ENCODE data around the gene TTPAL. TPM values are rescaled to one million over a fixed set of nuclear protein-coding genes. Genes with fewer than 3 reads are reported as not detected.

The TTPAL gene
- total RNA-seq, 3 donors from 2014 or later (not counting 1 experiment from before 2014, with no cell fraction given): 17.2 to 22.9 (median 22.5) TPM

DNA sequence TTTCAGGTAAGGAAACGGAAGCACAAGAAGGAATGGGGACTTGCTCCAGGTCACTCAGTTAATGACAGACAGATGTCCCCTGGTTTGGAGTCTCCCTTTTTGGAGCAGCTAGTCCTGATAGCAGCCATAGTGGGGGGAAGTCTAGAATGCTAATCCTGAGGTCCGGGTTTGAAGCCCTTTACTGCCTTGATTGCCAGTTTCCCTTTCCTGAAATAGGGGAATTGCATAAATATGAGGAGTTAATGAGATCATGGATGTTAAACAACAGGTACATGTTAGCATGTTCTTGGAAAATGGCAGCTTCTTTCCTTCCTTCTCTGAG lies 341 bp upstream of the TTPAL start:
- H3K36me3 Mint-ChIP-seq: no peaks in the 10 kb centered on the region
- peak overlapping the region; percentile 94 for H3K4me3 ChIP-seq (ENCODE audit: low read length)
- no peaks in the 10 kb centered on the region for H3K9me3 Mint-ChIP-seq
- H3K4me1 ChIP-seq (ENCODE audit: control insufficient read depth, insufficient read depth, low read length): peaks cover 15% of the 10 kb centered on the region
- H3K4me1 Mint-ChIP-seq: peaks cover 26 to 38% of the 10 kb centered on the region in 2 donors
- peaks cover 7% of the 10 kb centered on the region for H3K36me3 ChIP-seq (ENCODE audit: control insufficient read depth, insufficient read depth, low read length)
- peak overlapping the region; percentile 93 to 99 for H3K27ac Mint-ChIP-seq
- WGBS (ENCODE audit: insufficient coverage): 24% methylated on average over 2 of the region's 2 CpGs
- H3K4me3 Mint-ChIP-seq: peak overlapping the region; percentile 95
- no peak for ATAC-seq
- no peaks in the 10 kb centered on the region for H3K27me3 ChIP-seq (ENCODE audit: control insufficient read depth, insufficient read depth, low read length)
- H3K9me3 ChIP-seq (ENCODE audit: control insufficient read depth, insufficient read depth, low read length): no peaks in the 10 kb centered on the region
- intact Hi-C loops (cut with micrococcal nuclease): loop anchor here (1.0 kb wide), 1 partner anchor 135 kb away; no protein-coding TSS in a partner anchor
- DNase-seq: no peak
- no peaks in the 10 kb centered on the region for H3K27me3 Mint-ChIP-seq (ENCODE audit: low read depth in 2 of 2)
- TF ChIP-seq, protein P1, sequence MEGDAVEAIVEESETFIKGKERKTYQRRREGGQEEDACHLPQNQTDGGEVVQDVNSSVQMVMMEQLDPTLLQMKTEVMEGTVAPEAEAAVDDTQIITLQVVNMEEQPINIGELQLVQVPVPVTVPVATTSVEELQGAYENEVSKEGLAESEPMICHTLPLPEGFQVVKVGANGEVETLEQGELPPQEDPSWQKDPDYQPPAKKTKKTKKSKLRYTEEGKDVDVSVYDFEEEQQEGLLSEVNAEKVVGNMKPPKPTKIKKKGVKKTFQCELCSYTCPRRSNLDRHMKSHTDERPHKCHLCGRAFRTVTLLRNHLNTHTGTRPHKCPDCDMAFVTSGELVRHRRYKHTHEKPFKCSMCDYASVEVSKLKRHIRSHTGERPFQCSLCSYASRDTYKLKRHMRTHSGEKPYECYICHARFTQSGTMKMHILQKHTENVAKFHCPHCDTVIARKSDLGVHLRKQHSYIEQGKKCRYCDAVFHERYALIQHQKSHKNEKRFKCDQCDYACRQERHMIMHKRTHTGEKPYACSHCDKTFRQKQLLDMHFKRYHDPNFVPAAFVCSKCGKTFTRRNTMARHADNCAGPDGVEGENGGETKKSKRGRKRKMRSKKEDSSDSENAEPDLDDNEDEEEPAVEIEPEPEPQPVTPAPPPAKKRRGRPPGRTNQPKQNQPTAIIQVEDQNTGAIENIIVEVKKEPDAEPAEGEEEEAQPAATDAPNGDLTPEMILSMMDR (IDR thresholded peaks at IDR 0.05): no peak
- H3K27ac ChIP-seq (ENCODE audit: low read length): peak overlapping the region; percentile 97

GRCh38 chr20:44477151-44477550 lies 1.5 kb downstream of the TTPAL start:
- Histone ChIP-seq H3K36me3 (ENCODE audit: control insufficient read depth, insufficient read depth, low read length) (peaks cover 24% of the 10 kb centered on the region), H3K4me3 (ENCODE audit: low read length) (no peak overlapping the region), H3K27ac (ENCODE audit: low read length) (no peak overlapping the region), H3K4me1 (ENCODE audit: control insufficient read depth, insufficient read depth, low read length) (peaks cover 15% of the 10 kb centered on the region), H3K27me3 (ENCODE audit: control insufficient read depth, insufficient read depth, low read length) (no peaks in the 10 kb centered on the region), H3K9me3 (ENCODE audit: control insufficient read depth, insufficient read depth, low read length) (no peaks in the 10 kb centered on the region)
- ATAC-seq: no peak
- Mint-ChIP-seq H3K36me3 (peaks cover 7% of the 10 kb centered on the region), H3K27me3 (ENCODE audit: low read depth in 2 of 2) (no peaks in the 10 kb centered on the region), H3K4me3 (peak overlapping the region; percentile 95), H3K4me1 (peaks cover 26 to 38% of the 10 kb centered on the region in 2 donors), H3K9me3 (no peaks in the 10 kb centered on the region), H3K27ac (peak overlapping the region; percentile 93 to 99)
- DNase-seq: no peak
- 100% methylated on average over 3 of the region's 3 CpGs for WGBS (ENCODE audit: insufficient coverage)
- TF ChIP-seq, protein P1 (IDR thresholded peaks at IDR 0.05): no peak
- intact Hi-C loops (cut with micrococcal nuclease): loop anchor here (2.0 kb wide), 1 partner anchor 44 kb away; no protein-coding TSS in a partner anchor

DNA sequence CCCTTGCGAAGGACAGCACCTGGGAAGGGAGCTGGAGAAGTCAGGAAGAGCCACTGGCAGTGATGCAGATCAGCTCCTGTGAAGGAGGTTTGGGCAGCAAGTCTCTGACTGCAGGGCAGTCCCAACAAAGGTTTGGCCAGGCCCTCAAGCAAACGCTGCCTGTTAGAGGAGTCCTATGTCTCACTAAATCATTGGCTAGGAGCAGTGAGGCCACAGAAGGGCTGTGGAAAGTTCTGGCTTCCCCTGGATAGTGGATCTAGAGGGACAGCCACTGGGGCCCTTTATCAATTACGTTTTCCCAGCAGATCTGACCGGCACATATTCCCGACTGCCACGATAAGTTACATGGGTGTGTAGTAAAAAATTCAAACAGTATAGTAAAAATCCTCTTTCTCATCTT lies 2.5 kb downstream of the TTPAL start:
- Histone ChIP-seq H3K9me3 (ENCODE audit: control insufficient read depth, insufficient read depth, low read length) (no peaks in the 10 kb centered on the region), H3K27ac (ENCODE audit: low read length) (no peak overlapping the region), H3K4me1 (ENCODE audit: control insufficient read depth, insufficient read depth, low read length) (peaks cover 15% of the 10 kb centered on the region), H3K4me3 (ENCODE audit: low read length) (no peak overlapping the region), H3K27me3 (ENCODE audit: control insufficient read depth, insufficient read depth, low read length) (no peaks in the 10 kb centered on the region), H3K36me3 (ENCODE audit: control insufficient read depth, insufficient read depth, low read length) (peaks cover 25% of the 10 kb centered on the region)
- Mint-ChIP-seq H3K27me3 (ENCODE audit: low read depth in 2 of 2) (no peaks in the 10 kb centered on the region), H3K36me3 (peaks cover 7% of the 10 kb centered on the region), H3K4me1 (peaks cover 26 to 38% of the 10 kb centered on the region in 2 donors), H3K4me3 (peak overlapping the region; percentile 25), H3K9me3 (no peaks in the 10 kb centered on the region), H3K27ac (peak overlapping the region; percentile 36 to 61)
- 92% methylated on average over 4 of the region's 6 CpGs for WGBS (ENCODE audit: insufficient coverage)
- DNase-seq: no peak
- no peak for ATAC-seq
- TF ChIP-seq, protein P1 (IDR thresholded peaks at IDR 0.05): no peak
- intact Hi-C loops (cut with micrococcal nuclease): no loop called here

GRCh38 chr20:44479643-44480042 lies 4.0 kb downstream of the TTPAL start:
- ATAC-seq (no peak), DNase-seq (no peak)
- TF ChIP-seq, protein P1 (IDR thresholded peaks at IDR 0.05): no peak
- Histone ChIP-seq H3K36me3 (ENCODE audit: control insufficient read depth, insufficient read depth, low read length) (peaks cover 35% of the 10 kb centered on the region), H3K9me3 (ENCODE audit: control insufficient read depth, insufficient read depth, low read length) (no peaks in the 10 kb centered on the region), H3K4me1 (ENCODE audit: control insufficient read depth, insufficient read depth, low read length) (peaks cover 15% of the 10 kb centered on the region), H3K27ac (ENCODE audit: low read length) (no peak overlapping the region), H3K27me3 (ENCODE audit: control insufficient read depth, insufficient read depth, low read length) (no peaks in the 10 kb centered on the region), H3K4me3 (ENCODE audit: low read length) (no peak overlapping the region)
- peaks cover 7% of the 10 kb centered on the region for H3K36me3 Mint-ChIP-seq
- intact Hi-C loops (cut with micrococcal nuclease): no loop called here
- no peaks in the 10 kb centered on the region for H3K9me3 Mint-ChIP-seq
- 81% methylated on average over 4 of the region's 5 CpGs for WGBS (ENCODE audit: insufficient coverage)
- H3K4me3 Mint-ChIP-seq: no peak overlapping the region
- no peaks in the 10 kb centered on the region for H3K27me3 Mint-ChIP-seq (ENCODE audit: low read depth in 2 of 2)
- H3K4me1 Mint-ChIP-seq: peaks cover 26 to 37% of the 10 kb centered on the region in 2 donors
- H3K27ac Mint-ChIP-seq: no peak overlapping the region

Data from natural killer cell (primary cell).